CD4-positive, alpha-beta T cell (primary cell): ENCODE data around the gene TMEM19. TPM values are rescaled to one million over a fixed set of nuclear protein-coding genes. Genes with fewer than 3 reads are reported as not detected.
A peak's percentile ranks its signal among the peaks of the same experiment; 100 is the strongest.

Experiments
- ATAC-seq: fragments of 200-7000 bp; cut with Tn5 transposase; one replicate; pipeline ENCODE4 v1.10.0; 2022; ENCODE audit warnings: mild to moderate bottlenecking; ENCODE audit not compliant: poor library complexity
- CTCF ChIA-PET: fragments of 350-600 bp; sonication (Branson Sonifier 250); formaldehyde crosslinking; loops from one replicate; lab custom pipeline; 2021; ENCODE audit warnings: antibody characterized with exemption, inconsistent platforms; lab: Charles Lee
- POLR2A ChIA-PET: fragments of 350-600 bp; sonication (Branson Sonifier 250); formaldehyde crosslinking; loops from one replicate; lab custom pipeline; 2021; ENCODE audit warnings: antibody characterized with exemption, inconsistent platforms; lab: Charles Lee
- DNase-seq, 14 experiments: peaks; one replicate each; pipeline ENCODE4 v3.0.0-alpha.2; 2013 to 2020; ENCODE audit warnings: mixed read lengths in 2 of 14
- H3K27ac ChIP-seq, 2 donors: one replicate each; pipeline versions ENCODE4 v1.5.1 to v1.7.0; 2013; ENCODE audit warnings: low read length in 2 of 2, low read depth in 1 of 2, mild to moderate bottlenecking in 1 of 2
- H3K27me3 ChIP-seq, 2 experiments: 1 replicate in 1 of 2; 2 replicates in 1 of 2; pipeline versions ENCODE4 v1.6.1 to v1.7.0; 2013; ENCODE audit warnings: low read length in 2 of 2, control low read depth in 1 of 2, mild to moderate bottlenecking in 1 of 2, moderate library complexity in 1 of 2; ENCODE audit not compliant: insufficient read depth in 2 of 2, control insufficient read depth in 1 of 2
- H3K36me3 ChIP-seq: one replicate; pipeline ENCODE4 v1.6.1; 2013; ENCODE audit warnings: low read length, control low read depth; ENCODE audit not compliant: insufficient read depth
- H3K4me1 ChIP-seq: one replicate; pipeline ENCODE4 v1.6.1; 2013; ENCODE audit warnings: low read length, control low read depth; ENCODE audit not compliant: insufficient read depth
- H3K4me3 ChIP-seq: one replicate; pipeline ENCODE4 v1.5.1; 2013; ENCODE audit warnings: mild to moderate bottlenecking, low read length, moderate library complexity
- H3K9me3 ChIP-seq, 2 experiments: 1 replicate in 1 of 2; 2 replicates in 1 of 2; pipeline versions ENCODE4 v1.6.1 to v1.7.0; 2013; ENCODE audit warnings: low read length in 2 of 2, mild to moderate bottlenecking in 2 of 2, control low read depth in 1 of 2, moderate library complexity in 1 of 2; ENCODE audit not compliant: control insufficient read depth in 1 of 2, insufficient read depth in 1 of 2
- H3K27ac Mint-ChIP-seq: one replicate; pipeline ENCODE4 v1.8.0; 2020; ENCODE audit warnings: mixed read lengths
- H3K27me3 Mint-ChIP-seq: one replicate; pipeline ENCODE4 v1.8.0; 2021; ENCODE audit warnings: mixed read lengths
- H3K36me3 Mint-ChIP-seq: one replicate; pipeline ENCODE4 v1.8.0; 2021; ENCODE audit warnings: low read depth, mixed read lengths
- H3K4me1 Mint-ChIP-seq: one replicate; pipeline ENCODE4 v1.8.0; 2021; ENCODE audit warnings: low read depth, mixed read lengths
- H3K4me3 Mint-ChIP-seq: one replicate; pipeline ENCODE4 v1.8.0; 2020; ENCODE audit warnings: mild to moderate bottlenecking, mixed read lengths
- H3K9me3 Mint-ChIP-seq: one replicate; pipeline ENCODE4 v1.8.0; 2020; ENCODE audit warnings: mixed read lengths
- CTCF ChIP-seq: fragments of 200-600 bp; IDR thresholded peaks from one replicate; pipeline ENCODE4 v1.8.0; 2022; ENCODE audit warnings: antibody characterized with exemption, mild to moderate bottlenecking
- intact Hi-C, 2 experiments: fragments of 100-400 bp; cut with DNase I in 1 of 2; cut with micrococcal nuclease in 1 of 2; formaldehyde crosslinking; loops; one replicate each; pipeline versions ENCODE4 v1.15.1 to v1.9.0; 2023 to 2025; cut with DNase I, micrococcal nuclease
- polyA plus RNA-seq, 2 donors: library from polyadenylated mRNA; unstranded; fragments of 120-200 nt; gene quantifications; one replicate each; pipeline ENCODE4 v1.2.1, GENCODE V29; 2013
- total RNA-seq, 174 experiments: library from RNA in 2 of 174; stranded (reverse) in 2 of 174; gene quantifications; one replicate each; pipeline ENCODE4 v1.2.3 and lab custom pipeline; 2021 to 2026

The TMEM19 gene
- total RNA-seq = 10 to 100 TPM in 1 of 2 experiments, 1 to 10 TPM in 1; 8.9 to 11.6 TPM
- 16.5 TPM for polyA plus RNA-seq (2013, experiment 1 of 2)
- polyA plus RNA-seq (2013, experiment 2 of 2) = 19.4 TPM
- total RNA-seq (lab: John Stamatoyannopoulos, UW) = 3.2 to 37.8 (median 19.3) reads per million in 172 experiments

- Mint-ChIP-seq H3K4me3 (peak within 1 kb of the TSS; percentile 92), H3K9me3 (no peaks in the 10 kb centered on the region), H3K27ac (peak within 1 kb of the TSS; percentile 87), H3K27me3 (no peaks in the 10 kb centered on the region), H3K4me1 (peaks cover 47% of the 10 kb centered on the region), H3K36me3 (peaks cover 4% of the 10 kb centered on the region)
- Histone ChIP-seq H3K4me1 (peaks cover 20% of the 10 kb centered on the region), H3K4me3 (peak within 1 kb of the TSS; percentile 77), H3K36me3 (no peaks in the 10 kb centered on the region), H3K27ac (peak within 1 kb of the TSS; percentile 69 to 78), H3K27me3 (no peaks in the 10 kb centered on the region), H3K9me3 (no peaks in the 10 kb centered on the region)
- ATAC-seq (peak; percentile 90), DNase-seq (peak; percentile 64 to 91 (median 79))
- intact Hi-C loops = loop anchor here (1.0 to 5.0 kb wide), 4 partner anchors 23 to 153 kb away; partner anchors contain the start of genes RAB21 (in 1 of the 2), TBC1D15 (in 1 of the 2) and ZFC3H1 (in 1 of the 2)
- ChIA-PET CTCF (interaction anchor here (1.3 to 4.2 kb wide), 7 partner anchors 9 to 68 kb away, joined by 3 to 52 read pairs (median 7); partner anchors contain the start of genes RAB21, THAP2 and ZFC3H1), POLR2A (interaction anchor here (0.7 to 6.2 kb wide), 18 partner anchors 9 to 191 kb away, joined by 3 to 312 read pairs (median 5); partner anchors contain the start of genes RAB21, TBC1D15, THAP2 and ZFC3H1)
- no peak for TF ChIP-seq CTCF
Observed at GRCh38 chr12:71685914-71686657, at the start of gene TMEM19. Gene TMEM19 (plus strand): TSS chr12:71686082. CDS start chr12:71686681, 599 bp downstream.

GRCh38 chr12:71636704-71637115, 49.2 kb upstream of the TMEM19 start:
- Mint-ChIP-seq H3K9me3 (no peaks in the 10 kb centered on the region), H3K36me3 (peaks cover 93% of the 10 kb centered on the region), H3K4me1 (peaks cover 27% of the 10 kb centered on the region), H3K27ac (peak overlapping the region; percentile 5), H3K27me3 (no peaks in the 10 kb centered on the region), H3K4me3 (no peak overlapping the region)
- Histone ChIP-seq H3K27me3 (no peaks in the 10 kb centered on the region), H3K36me3 (peaks cover 85% of the 10 kb centered on the region), H3K27ac (no peak overlapping the region), H3K9me3 (no peaks in the 10 kb centered on the region), H3K4me1 (no peaks in the 10 kb centered on the region), H3K4me3 (no peak overlapping the region)
- ChIA-PET POLR2A (interaction anchor here (0.8 to 1.4 kb wide), 7 partner anchors 10 to 221 kb away, joined by 3 to 19 read pairs (median 3); partner anchors contain the start of genes RAB21, THAP2, TMEM19 and ZFC3H1), CTCF (interaction anchor here (0.7 to 1.7 kb wide), 18 partner anchors 9 to 117 kb away, joined by 3 to 14 read pairs (median 3); partner anchors contain the start of genes THAP2, TMEM19 and ZFC3H1)
- intact Hi-C loops = loop anchor here (1.0 to 10.0 kb wide), 5 partner anchors 110 to 1762 kb away; no protein-coding TSS in a partner anchor
- TF ChIP-seq CTCF = peak; percentile 89
- ATAC-seq (peak; percentile 79), DNase-seq (peak in 3 of 14 experiments; percentile 65 to 78 (median 77))

- ChIA-PET POLR2A (no interaction called here), CTCF (no interaction called here)
- no peak for TF ChIP-seq CTCF
- no peak overlapping the region for H3K27ac ChIP-seq
- H3K9me3 ChIP-seq = no peaks in the 10 kb centered on the region
- ATAC-seq (no peak), DNase-seq (no peak)
- intact Hi-C loops = loop anchor here (10.0 kb wide), 2 partner anchors 256 to 1764 kb away; no protein-coding TSS in a partner anchor
- Mint-ChIP-seq H3K36me3 (peaks cover 93% of the 10 kb centered on the region), H3K4me3 (no peak overlapping the region), H3K27me3 (no peaks in the 10 kb centered on the region), H3K4me1 (peaks cover 34% of the 10 kb centered on the region), H3K9me3 (no peaks in the 10 kb centered on the region), H3K27ac (no peak overlapping the region)
- peaks cover 85% of the 10 kb centered on the region for H3K36me3 ChIP-seq
- H3K27me3 ChIP-seq = no peaks in the 10 kb centered on the region
- no peak overlapping the region for H3K4me3 ChIP-seq
- no peaks in the 10 kb centered on the region for H3K4me1 ChIP-seq
Observed at GRCh38 chr12:71638499-71638898, 47.4 kb upstream of the TMEM19 start.
